Mucosa of stomach (tissue), 1 donor: Measurements from ENCODE around the gene TAOK3.

ENCODE experiments used
- H3K27me3 ChIP-seq: one replicate; pipeline ENCODE4 v1.7.0; 2013; ENCODE audit warnings: mild to moderate bottlenecking, low read length; ENCODE audit not compliant: control insufficient read depth, insufficient read depth
- H3K36me3 ChIP-seq: one replicate; pipeline ENCODE4 v1.7.0; 2013; ENCODE audit warnings: low read length; ENCODE audit not compliant: control insufficient read depth, insufficient read depth
- H3K4me1 ChIP-seq: one replicate; pipeline ENCODE4 v1.7.0; 2013; ENCODE audit warnings: mild to moderate bottlenecking, low read length; ENCODE audit not compliant: control insufficient read depth, insufficient read depth
- H3K4me3 ChIP-seq: one replicate; pipeline ENCODE4 v1.7.0; 2013; ENCODE audit warnings: low read length
- H3K9ac ChIP-seq: one replicate; pipeline ENCODE4 v1.7.0; 2013; ENCODE audit warnings: mild to moderate bottlenecking, low read length, moderate library complexity
- H3K9me3 ChIP-seq: one replicate; pipeline ENCODE4 v1.7.0; 2013; ENCODE audit warnings: mild to moderate bottlenecking, low read length, moderate library complexity; ENCODE audit not compliant: control insufficient read depth
- donor health status: Pancreatic carcinoma.

Gene TAOK3

DNA sequence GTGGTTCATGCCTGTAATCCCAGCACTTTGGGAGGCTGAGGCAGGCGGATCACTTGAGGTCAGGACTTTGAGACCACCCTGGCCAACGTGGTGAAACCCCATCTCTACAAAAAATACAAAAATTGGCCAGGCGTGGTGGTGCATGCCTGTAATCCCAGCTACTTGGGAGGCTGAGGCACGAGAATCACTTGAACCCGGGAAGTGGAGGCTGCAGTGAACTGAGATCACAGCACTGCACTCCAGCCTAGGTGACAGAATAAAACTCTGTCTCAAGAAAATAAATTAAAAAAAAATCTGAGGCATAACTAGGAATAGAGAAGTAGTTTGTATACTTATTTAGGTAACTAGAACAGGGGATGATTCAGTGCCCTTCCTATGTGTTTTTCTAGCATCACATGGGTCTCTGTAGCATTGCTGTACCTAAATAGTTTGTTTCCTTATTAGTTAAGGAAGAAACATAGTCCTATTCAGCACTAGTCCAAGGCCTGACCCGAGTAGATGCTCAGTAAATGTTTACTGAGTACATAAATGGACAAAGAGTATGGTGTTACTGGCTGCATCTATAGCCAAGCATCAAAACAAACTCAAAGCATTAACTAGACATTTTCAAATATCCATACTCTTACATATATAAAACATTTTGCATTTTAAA lies 21.7 kb downstream of the TAOK3 start:
- Histone ChIP-seq H3K36me3 (no peaks in the 10 kb centered on the region), H3K4me1 (peaks cover 19% of the 10 kb centered on the region), H3K9me3 (no peaks in the 10 kb centered on the region), H3K9ac (no peak overlapping the region), H3K4me3 (no peak overlapping the region), H3K27me3 (no peaks in the 10 kb centered on the region)

DNA sequence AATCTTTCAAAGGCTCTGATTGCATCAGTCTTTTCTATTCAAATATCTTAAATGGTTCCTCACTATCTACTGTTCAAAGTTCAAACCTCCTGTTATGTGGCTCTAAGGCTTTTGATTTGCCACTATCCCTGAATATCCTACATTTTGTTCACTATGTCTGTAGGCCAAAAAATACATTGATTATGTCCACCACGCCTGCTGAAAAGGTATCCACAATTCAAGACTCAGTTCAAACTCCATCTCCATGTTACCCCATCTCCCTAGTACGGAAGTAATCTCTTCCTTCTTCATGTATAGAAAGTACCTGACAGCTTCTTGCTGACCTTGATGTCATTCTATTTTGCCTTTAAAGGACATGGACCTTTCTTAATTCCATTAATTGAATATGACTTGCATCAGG lies 24.8 kb downstream of the TAOK3 start:
- no peak overlapping the region for H3K9ac ChIP-seq
- no peaks in the 10 kb centered on the region for H3K27me3 ChIP-seq
- no peak overlapping the region for H3K4me3 ChIP-seq
- peaks cover 15% of the 10 kb centered on the region for H3K4me1 ChIP-seq
- no peaks in the 10 kb centered on the region for H3K36me3 ChIP-seq
- H3K9me3 ChIP-seq: no peaks in the 10 kb centered on the region

DNA sequence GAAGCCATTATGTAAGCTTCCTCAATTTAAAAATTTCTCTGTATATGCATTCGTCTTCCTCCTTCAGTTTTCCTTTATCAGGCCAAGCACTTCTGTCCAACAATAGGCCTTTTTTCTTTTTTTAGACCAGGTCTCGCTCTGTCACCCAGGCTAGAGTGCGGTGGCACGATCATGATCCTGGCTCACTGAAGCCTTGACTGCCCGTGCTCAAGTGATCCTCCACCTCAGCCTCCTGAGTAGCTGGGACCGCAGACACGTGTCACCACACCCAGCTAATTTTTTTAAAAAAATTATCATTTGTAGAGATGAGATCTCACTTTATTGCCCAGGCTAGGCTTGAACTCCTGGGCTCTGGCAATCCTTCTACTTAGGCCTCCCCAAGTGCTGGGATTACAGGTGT lies 25.8 kb downstream of the TAOK3 start:
- Histone ChIP-seq H3K9me3 (no peaks in the 10 kb centered on the region), H3K9ac (no peak overlapping the region), H3K36me3 (no peaks in the 10 kb centered on the region)

DNA sequence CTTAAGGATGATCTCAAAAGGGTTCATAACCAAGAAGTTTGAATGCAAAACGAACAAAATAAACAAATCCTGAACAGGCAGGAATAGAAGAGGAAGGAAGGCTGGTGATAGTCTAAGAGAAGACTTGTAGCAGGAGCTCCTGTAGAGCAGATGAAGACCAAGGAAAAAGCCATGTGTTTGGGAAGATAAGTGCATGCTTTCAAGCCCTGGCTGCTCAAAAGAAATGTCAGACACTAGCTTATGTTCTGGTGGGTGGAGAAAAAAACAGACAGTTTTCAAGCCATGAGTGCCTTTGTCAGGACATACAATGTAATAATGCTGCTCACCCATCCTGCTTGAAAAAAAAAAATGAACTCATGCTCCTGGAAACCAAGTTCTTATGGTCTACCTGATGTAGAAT lies 27.4 kb downstream of the TAOK3 start:
- no peak overlapping the region for H3K9ac ChIP-seq

More for the DNA sequence above, 25.8 kb downstream of the TAOK3 start:
- Histone ChIP-seq H3K27me3 (no peaks in the 10 kb centered on the region), H3K4me1 (peaks cover 20% of the 10 kb centered on the region), H3K4me3 (no peak overlapping the region)

DNA sequence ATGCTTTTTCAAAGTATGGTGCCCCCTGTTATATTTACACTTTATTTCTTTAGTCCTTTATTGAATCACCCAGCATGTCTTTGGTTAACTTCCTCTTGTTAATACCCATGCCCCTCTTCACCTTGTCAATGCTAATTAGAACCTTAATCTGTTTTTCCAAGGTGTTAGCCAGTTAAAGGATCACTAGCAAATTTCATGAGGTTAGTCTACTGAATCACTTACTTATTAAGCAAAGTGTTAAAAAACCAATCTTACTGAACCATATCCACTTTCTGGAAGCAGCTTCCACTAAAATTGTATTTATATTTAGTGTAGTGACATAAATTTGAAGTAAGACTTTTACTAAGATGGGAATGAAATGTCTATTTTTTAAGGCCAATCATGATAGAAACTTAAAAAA lies 27.9 kb downstream of the TAOK3 start:
- no peak overlapping the region for H3K9ac ChIP-seq
- peaks cover 30% of the 10 kb centered on the region for H3K4me1 ChIP-seq
- H3K4me3 ChIP-seq: no peak overlapping the region
- H3K27me3 ChIP-seq: no peaks in the 10 kb centered on the region
- H3K9me3 ChIP-seq: no peaks in the 10 kb centered on the region
- H3K36me3 ChIP-seq: no peaks in the 10 kb centered on the region

More for the DNA sequence above, 27.4 kb downstream of the TAOK3 start:
- Histone ChIP-seq H3K36me3 (no peaks in the 10 kb centered on the region), H3K27me3 (no peaks in the 10 kb centered on the region), H3K4me3 (no peak overlapping the region), H3K4me1 (peaks cover 24% of the 10 kb centered on the region), H3K9me3 (no peaks in the 10 kb centered on the region)

DNA sequence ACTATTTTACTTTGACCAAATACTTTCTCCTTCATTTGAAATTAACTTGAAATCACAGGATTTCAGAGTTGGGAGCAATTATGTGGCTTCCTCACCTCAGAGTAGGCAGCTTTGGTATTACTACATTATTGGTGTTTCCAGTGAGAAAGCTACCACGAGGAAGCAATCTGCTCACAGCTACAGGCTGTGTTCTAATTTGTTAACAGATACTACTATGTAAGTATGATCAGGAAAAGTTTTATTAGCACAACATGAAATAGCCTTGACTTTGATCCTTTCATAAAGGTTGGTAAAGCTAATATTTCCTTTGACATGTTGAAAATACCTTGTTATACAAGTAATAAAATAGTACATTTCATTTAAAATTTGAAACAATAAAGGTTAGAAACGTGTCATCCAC lies 30.6 kb downstream of the TAOK3 start:
- no peaks in the 10 kb centered on the region for H3K9me3 ChIP-seq
- peaks cover 19% of the 10 kb centered on the region for H3K4me1 ChIP-seq
- H3K9ac ChIP-seq: no peak overlapping the region
- H3K36me3 ChIP-seq: no peaks in the 10 kb centered on the region
- H3K27me3 ChIP-seq: no peaks in the 10 kb centered on the region
- H3K4me3 ChIP-seq: no peak overlapping the region

DNA sequence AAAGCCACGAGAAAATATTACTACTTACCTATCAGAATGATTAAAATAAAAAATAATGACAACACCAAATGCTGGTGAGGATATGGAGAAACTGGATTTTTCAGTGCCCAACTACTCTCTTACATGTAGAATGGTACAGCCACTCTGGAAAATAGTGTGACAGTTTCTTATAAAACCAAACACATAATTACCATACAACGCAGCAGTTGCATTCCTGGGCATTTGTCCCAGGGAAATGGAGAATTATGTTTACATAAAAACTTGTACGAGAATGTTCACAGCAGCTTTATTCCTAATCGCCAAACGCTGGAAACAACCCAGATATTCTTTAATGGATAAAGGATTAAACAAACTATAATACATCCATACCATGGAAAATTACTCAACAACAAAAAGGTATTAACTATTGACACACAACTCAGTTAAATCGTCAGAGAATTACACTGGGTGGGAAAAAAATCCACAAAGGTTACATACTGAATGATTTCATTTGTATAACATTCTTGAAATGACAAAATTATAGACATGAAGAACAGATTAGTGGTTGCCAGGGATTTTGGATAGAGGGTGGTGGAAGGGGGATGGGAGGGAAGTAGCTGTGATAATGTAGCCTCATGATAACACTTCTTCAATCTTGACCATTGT lies 35.4 kb downstream of the TAOK3 start:
- Histone ChIP-seq H3K9me3 (no peaks in the 10 kb centered on the region), H3K4me3 (no peak overlapping the region), H3K27me3 (no peaks in the 10 kb centered on the region), H3K4me1 (peaks cover 15% of the 10 kb centered on the region), H3K9ac (no peak overlapping the region), H3K36me3 (no peaks in the 10 kb centered on the region)

DNA sequence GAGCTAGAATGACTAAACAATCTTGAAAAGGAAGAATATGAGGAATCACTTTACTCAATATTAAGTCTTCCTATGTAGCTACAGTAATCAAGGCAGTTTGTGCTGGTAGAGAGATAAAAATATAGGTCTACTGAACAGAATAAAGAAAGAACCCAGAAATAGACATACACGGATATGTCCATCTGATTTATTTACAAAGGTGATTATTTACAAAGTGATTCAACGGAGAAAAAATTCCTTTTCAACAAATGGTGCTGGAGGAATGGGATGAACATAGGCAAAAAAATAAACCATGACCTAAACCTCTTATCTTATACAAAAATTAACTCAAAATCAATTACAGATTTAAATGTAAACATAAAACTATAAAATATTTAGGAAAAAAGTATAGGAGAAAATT lies 36.6 kb downstream of the TAOK3 start:
- Histone ChIP-seq H3K36me3 (no peaks in the 10 kb centered on the region), H3K4me1 (peaks cover 8% of the 10 kb centered on the region), H3K9me3 (no peaks in the 10 kb centered on the region), H3K4me3 (no peak overlapping the region), H3K9ac (no peak overlapping the region), H3K27me3 (no peaks in the 10 kb centered on the region)

DNA sequence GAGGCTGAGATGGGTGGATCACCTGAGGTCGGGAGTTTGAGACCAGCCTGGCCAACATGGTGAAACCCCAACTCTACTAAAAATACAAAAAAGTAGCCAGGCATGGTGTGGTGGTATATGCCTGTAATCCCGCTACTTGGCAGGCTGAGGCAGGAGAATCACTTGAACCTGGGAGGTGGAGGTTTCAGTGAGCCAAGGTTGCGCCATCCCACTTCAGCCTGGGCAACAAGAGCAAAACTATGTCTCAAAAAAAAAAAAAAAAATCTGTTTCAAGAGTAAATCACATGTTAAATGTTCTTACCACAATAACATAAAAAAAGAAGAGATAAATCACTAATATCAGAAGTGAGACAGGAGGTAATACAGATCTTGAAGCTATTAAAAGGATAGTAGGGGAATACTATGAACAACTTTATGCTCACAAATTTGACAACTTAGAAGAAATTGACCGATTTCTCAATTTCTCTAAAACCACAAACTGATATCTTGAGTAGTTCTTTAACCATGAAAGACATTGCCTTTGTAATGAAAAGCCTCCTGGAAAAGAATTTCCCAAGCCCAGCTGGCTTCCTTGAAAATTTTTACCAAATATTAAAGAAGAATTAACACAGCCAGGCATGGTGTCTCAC lies 37.7 kb downstream of the TAOK3 start:
- H3K36me3 ChIP-seq: no peaks in the 10 kb centered on the region
- H3K9ac ChIP-seq: no peak overlapping the region
- no peak overlapping the region for H3K4me3 ChIP-seq
- H3K4me1 ChIP-seq: peaks cover 15% of the 10 kb centered on the region
- no peaks in the 10 kb centered on the region for H3K27me3 ChIP-seq
- no peaks in the 10 kb centered on the region for H3K9me3 ChIP-seq

DNA sequence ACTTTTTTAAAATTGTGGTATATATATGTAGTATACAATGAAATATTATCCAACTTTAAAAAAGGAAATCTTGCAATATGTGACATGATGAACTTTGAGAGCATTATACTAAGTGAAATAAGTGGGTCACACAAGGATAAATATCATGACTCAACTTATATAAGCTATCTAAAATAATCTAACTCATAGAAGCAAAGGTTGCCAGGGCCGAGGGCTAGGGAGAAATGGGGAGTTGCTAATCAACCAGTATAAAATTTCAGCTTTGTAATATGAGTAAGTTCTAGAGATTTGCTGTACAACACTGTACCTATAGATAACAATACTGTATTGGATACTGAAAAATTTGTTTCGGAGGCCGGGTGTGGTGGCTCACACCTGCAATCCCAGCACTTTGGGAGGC lies 38.5 kb downstream of the TAOK3 start:
- H3K4me1 ChIP-seq: peaks cover 12% of the 10 kb centered on the region
- no peaks in the 10 kb centered on the region for H3K36me3 ChIP-seq
- no peaks in the 10 kb centered on the region for H3K27me3 ChIP-seq

DNA sequence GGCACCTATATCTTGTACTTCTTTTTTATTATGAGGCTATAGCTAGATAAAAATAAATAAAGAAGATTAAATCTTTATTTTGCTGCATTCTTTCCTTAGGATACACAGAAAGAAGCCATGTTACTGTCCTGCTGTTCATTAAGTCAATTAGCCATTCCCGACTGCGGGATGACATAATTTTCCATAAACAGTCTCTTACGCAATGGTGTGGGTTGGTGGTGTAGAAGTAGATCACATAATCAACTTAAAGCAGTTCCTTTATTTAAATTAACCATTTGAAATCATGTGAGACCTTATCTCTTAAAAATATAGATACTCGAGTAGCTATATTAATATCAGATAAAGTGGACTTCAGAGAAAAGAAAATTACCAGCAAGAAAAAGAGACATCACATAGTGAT lies 40.2 kb downstream of the TAOK3 start:
- Histone ChIP-seq H3K27me3 (no peaks in the 10 kb centered on the region), H3K36me3 (no peaks in the 10 kb centered on the region), H3K4me3 (no peak overlapping the region), H3K4me1 (peaks cover 12% of the 10 kb centered on the region), H3K9ac (no peak overlapping the region), H3K9me3 (no peaks in the 10 kb centered on the region)

More for the DNA sequence above, 38.5 kb downstream of the TAOK3 start:
- Histone ChIP-seq H3K4me3 (no peak overlapping the region), H3K9ac (no peak overlapping the region), H3K9me3 (no peaks in the 10 kb centered on the region)

DNA sequence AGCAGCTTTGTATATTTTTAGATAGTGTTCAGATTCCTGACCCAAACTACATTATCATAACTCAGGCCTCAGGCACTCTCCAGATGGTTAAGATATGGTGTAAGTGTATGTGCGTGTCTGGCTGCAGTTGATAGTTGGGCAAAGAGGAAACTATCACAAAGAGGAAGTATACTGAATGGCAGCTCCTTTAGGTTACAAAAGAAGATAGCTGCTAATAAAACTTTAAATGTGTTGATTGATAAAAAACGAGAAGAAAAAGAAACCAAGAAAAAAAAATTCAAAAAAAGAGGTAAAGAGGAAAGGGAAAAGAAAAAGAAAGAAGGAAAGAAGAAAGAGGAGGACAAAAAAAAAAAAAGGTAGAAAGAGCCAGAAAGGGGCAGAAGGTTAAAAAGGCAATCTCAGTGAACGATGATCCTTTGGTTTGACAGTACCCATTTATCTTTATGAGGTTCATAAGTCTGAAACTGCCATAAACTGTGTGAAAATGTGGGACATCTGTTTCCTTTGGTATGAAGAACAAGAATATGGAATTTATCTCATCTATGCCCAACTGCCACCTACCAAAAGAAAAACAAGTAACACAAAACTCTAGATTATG lies 42.2 kb downstream of the TAOK3 start:
- Histone ChIP-seq H3K36me3 (no peaks in the 10 kb centered on the region), H3K4me1 (peaks cover 12% of the 10 kb centered on the region), H3K9me3 (no peaks in the 10 kb centered on the region), H3K27me3 (no peaks in the 10 kb centered on the region), H3K4me3 (no peak overlapping the region), H3K9ac (no peak overlapping the region)
